Epithelial cell of umbilical artery (primary cell): ENCODE results near the gene FBN3. TPM values are rescaled to one million over a fixed set of nuclear protein-coding genes. Genes with fewer than 3 reads are reported as not detected.

Source experiments
- total RNA-seq: library from RNA; depleted of rRNA; stranded (reverse); fragments of >200 nt; gene quantifications from 2 replicates; pipeline ENCODE4 v1.2.3, GENCODE V29; 2014

The FBN3 gene
- total RNA-seq, result not detected in 2 replicates

DNA sequence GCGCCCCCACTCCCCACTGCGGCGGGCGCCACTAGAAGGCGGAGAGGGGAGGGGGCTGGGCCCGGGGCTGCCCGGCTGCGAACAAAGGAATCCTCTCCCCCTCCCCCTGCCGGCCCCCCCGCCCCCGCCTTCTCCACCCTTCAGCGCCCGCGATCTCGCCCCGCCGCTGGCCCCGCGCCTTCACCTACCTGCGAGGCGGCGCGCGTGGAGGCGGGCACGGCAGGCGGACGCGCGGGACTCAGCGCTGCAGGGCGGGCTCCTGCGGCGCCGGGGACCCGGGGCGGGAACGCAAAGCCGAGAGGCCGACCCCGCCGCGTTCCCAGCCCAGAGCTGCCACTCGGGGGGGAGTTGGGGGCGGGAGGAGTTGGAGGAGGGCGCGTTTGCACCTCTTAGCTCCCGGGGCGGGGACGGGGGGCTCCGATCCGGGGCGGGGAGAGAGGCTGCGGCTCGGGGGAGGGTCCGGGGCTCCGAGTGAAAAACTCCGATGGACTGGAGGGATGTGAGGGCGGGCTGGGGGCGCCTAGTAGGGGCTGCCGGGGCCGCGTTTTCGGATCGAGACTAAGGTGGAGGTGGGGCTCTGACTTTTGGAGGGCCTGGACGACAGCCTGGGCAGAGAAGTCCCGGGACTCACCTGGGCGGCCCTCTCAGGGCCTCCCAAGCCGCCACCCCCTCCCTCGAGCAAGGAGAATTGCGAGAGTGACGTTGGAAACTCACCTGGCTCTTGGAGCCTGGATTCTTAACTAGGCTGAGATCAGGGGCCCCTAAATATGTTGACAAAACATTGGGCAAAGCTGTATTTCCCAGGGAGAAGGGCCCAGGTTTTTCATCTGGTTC is at the start of gene FBN3:
Gene FBN3 (minus strand): TSS at position 332 of the 834 bp plus-strand sequence. CDS start 2,112 bp downstream, outside the sequence.

DNA sequence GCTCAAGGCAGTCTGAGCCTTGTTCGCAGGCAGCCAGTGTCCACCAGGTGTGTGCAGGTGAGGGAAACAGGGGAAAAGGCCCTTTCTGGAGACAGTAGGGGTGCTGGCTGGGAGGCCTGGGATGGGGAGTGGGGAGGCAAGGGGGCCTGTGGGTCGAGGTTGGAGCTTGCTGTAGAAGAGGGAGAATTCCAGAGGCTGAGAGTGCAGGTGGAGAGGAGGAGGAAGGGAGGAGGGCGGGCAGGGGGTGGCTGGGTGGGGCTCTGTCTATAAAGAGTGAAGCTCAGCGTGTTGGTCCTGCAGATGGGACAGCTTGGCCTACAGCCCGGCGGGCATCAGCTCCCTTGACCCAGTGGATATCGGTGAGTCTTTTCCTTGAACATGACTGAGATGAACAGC is 96.9 kb downstream of the FBN3 start, which contains the start of gene CCL25:
Gene CCL25 (plus strand): TSS at position 297 of the 396 bp plus-strand sequence. CDS start 290 bp downstream, outside the sequence.

Other genes with a start within 250 kb of the FBN3 start
- 8.4 and 11.6 TPM in 2 replicates for gene MAP2K7, start 245.7 kb downstream of the FBN3 start, total RNA-seq
- gene TGFBR3L, start 234.8 kb downstream of the FBN3 start, total RNA-seq, result 2.3 TPM in 1 of 2 replicates, not detected in the other
- 16.3 and 22.7 TPM in 2 replicates for gene SNAPC2, start 229.3 kb downstream of the FBN3 start, total RNA-seq
- 4.1 and 12.3 TPM in 2 replicates for gene CTXN1, start 223.5 kb downstream of the FBN3 start, total RNA-seq
- gene TIMM44, start 205.9 kb downstream of the FBN3 start, total RNA-seq, result 58.4 and 65.6 TPM in 2 replicates
- gene ELAVL1, start 144.0 kb downstream of the FBN3 start, total RNA-seq, result 25.7 and 38.0 TPM in 2 replicates
- not detected in 2 replicates for gene CCL25, start 96.8 kb downstream of the FBN3 start, total RNA-seq
- gene CERS4, start 59.8 kb upstream of the FBN3 start, total RNA-seq, result 1.5 and 1.9 TPM in 2 replicates
- 37.4 and 54.9 TPM in 2 replicates for gene CD320, start 158.8 kb upstream of the FBN3 start, total RNA-seq
- 9.0 and 26.3 TPM in 2 replicates for gene NDUFA7, start 171.8 kb upstream of the FBN3 start, total RNA-seq
- 51.8 and 304 TPM in 2 replicates for gene RPS28, start 171.9 kb upstream of the FBN3 start, total RNA-seq
- 9.4 and 14.6 TPM in 2 replicates for gene KANK3, start 193.7 kb upstream of the FBN3 start, total RNA-seq
- gene ANGPTL4, start 214.6 kb upstream of the FBN3 start, total RNA-seq, result 9.9 and 13.3 TPM in 2 replicates
- 19.5 and 29.9 TPM in 2 replicates for gene RAB11B, start 240.8 kb upstream of the FBN3 start, total RNA-seq